GM19035 (cell line): ENCODE data around the gene RBM42.
"Not testable (repeated sequence)": the region's sequence is repeated elsewhere in the genome, so short reads cannot be mapped to it uniquely, and the experiment has no call there.

ENCODE experiments used
- ATAC-seq: cut with Tn5 transposase; IDR thresholded peaks from one replicate; pipeline ENCODE4 v1.9.1; 2021; ENCODE audit not compliant: unreplicated experiment

Gene RBM42

GRCh38 chr19:35628565-35629331 lies at the start of gene RBM42:
Gene RBM42 (plus strand): TSS chr19:35629036. CDS start chr19:35629154, 118 bp downstream.
- peak; percentile 96 for ATAC-seq

GRCh38 chr19:35582760-35583159 lies 46.1 kb upstream of the RBM42 start:
- no peak for ATAC-seq

GRCh38 chr19:35585848-35586247 lies 43.0 kb upstream of the RBM42 start, which contains the start of gene PMIS2:
Gene PMIS2 (plus strand): TSS chr19:35586173. CDS start chr19:35586260, 87 bp downstream.
- ATAC-seq: no peak

- ATAC-seq: no peak
Observed at GRCh38 chr19:35587321-35587720, 41.5 kb upstream of the RBM42 start.

- no peak for ATAC-seq
Observed at GRCh38 chr19:35590875-35591274, 38.0 kb upstream of the RBM42 start.

- no peak for ATAC-seq
Observed at GRCh38 chr19:35592226-35592625, 36.6 kb upstream of the RBM42 start.

GRCh38 chr19:35595026-35595425 lies 33.8 kb upstream of the RBM42 start:
- not testable (repeated sequence) for ATAC-seq

GRCh38 chr19:35595928-35596327 lies 32.9 kb upstream of the RBM42 start:
- no peak for ATAC-seq

- no peak for ATAC-seq
Observed at GRCh38 chr19:35596366-35596999, 32.4 kb upstream of the RBM42 start.

GRCh38 chr19:35601971-35602370 lies 26.9 kb upstream of the RBM42 start:
- no peak for ATAC-seq

GRCh38 chr19:35604436-35604835 lies 24.4 kb upstream of the RBM42 start:
- not testable (repeated sequence) for ATAC-seq

- not testable (repeated sequence) for ATAC-seq
Observed at GRCh38 chr19:35607170-35607569, 21.7 kb upstream of the RBM42 start.

- ATAC-seq: no peak
Observed at GRCh38 chr19:35607661-35608060, 21.2 kb upstream of the RBM42 start.

- ATAC-seq: no peak
Observed at GRCh38 chr19:35608251-35608650, 20.6 kb upstream of the RBM42 start.

GRCh38 chr19:35609851-35610353 lies 18.9 kb upstream of the RBM42 start:
- no peak for ATAC-seq

- ATAC-seq: no peak
Observed at GRCh38 chr19:35612224-35612558, 16.6 kb upstream of the RBM42 start.

GRCh38 chr19:35612559-35613321 lies 16.1 kb upstream of the RBM42 start, which contains the start of gene HAUS5:
Gene HAUS5 (plus strand): TSS chr19:35612735. CDS start chr19:35612795, 60 bp downstream.
- peak; percentile 74 for ATAC-seq

GRCh38 chr19:35613574-35613973 lies 15.3 kb upstream of the RBM42 start:
- no peak for ATAC-seq

GRCh38 chr19:35615036-35615435 lies 13.8 kb upstream of the RBM42 start:
- no peak for ATAC-seq

GRCh38 chr19:35618857-35619256 lies 10.0 kb upstream of the RBM42 start:
- ATAC-seq: no peak

- ATAC-seq: no peak
Observed at GRCh38 chr19:35619290-35619923, 9.4 kb upstream of the RBM42 start.
